K562 (cell line): ENCODE data around the gene TBX1. TPM values are rescaled to one million over a fixed set of nuclear protein-coding genes. Genes with fewer than 3 reads are reported as not detected.
A peak's percentile ranks its signal among the peaks of the same experiment; 100 is the strongest.

Source experiments
- ATF4 ChIP-seq: fragments of 450-650 bp; formaldehyde crosslinking; IDR thresholded peaks from 2 replicates; pipeline ENCODE4 v1.4.0; 2022; ENCODE audit warnings: mild to moderate bottlenecking, moderate library complexity
- BRD4 ChIP-seq: fragments of 200-600 bp; sonication (generic); IDR thresholded peaks from 2 replicates; pipeline ENCODE4 v1.6.1; 2017; ENCODE audit warnings: inconsistent platforms
- BRD9 ChIP-seq: fragments of 450-650 bp; IDR thresholded peaks from 2 replicates; pipeline ENCODE4 v1.6.1; 2018; ENCODE audit warnings: low read depth; ENCODE audit not compliant: partially characterized antibody
- C11orf30 ChIP-seq: fragments of 450-650 bp; IDR thresholded peaks from 2 replicates; pipeline ENCODE4 v1.6.1; 2016; ENCODE audit warnings: low read depth, mild to moderate bottlenecking
- CAMTA2 ChIP-seq: fragments of 250-450 bp; sonication (Bioruptor Pico); conservative IDR thresholded peaks from 2 replicates; pipeline ENCODE4 v1.5.1; 2022
- CBFA2T3 ChIP-seq: fragments of 450-650 bp; IDR thresholded peaks from 2 replicates; pipeline ENCODE4 v1.6.1; 2017
- EGR1 ChIP-seq: fragments of 450-650 bp; conservative IDR thresholded peaks from 2 replicates; pipeline ENCODE4 v1.6.1; 2017; ENCODE audit warnings: mild to moderate bottlenecking
- FOXK1 ChIP-seq: sonication (generic); formaldehyde crosslinking; IDR thresholded peaks from 2 replicates; pipeline ENCODE4 v1.8.0; 2022; ENCODE audit warnings: missing genetic modification reagents, mild to moderate bottlenecking, borderline replicate concordance
- FOXM1 ChIP-seq, 2 experiments: fragments of 450-650 bp in 1 of 2; sonication (generic) in 1 of 2; formaldehyde crosslinking in 1 of 2; IDR thresholded peaks; 2 replicates each; pipeline versions ENCODE4 v1.6.1 to v1.9.0; 2017 to 2022; ENCODE audit warnings: low read depth in 2 of 2, mild to moderate bottlenecking in 2 of 2, missing genetic modification reagents in 1 of 2, moderate library complexity in 1 of 2
- GATAD2B ChIP-seq: fragments of 450-650 bp; IDR thresholded peaks from 2 replicates; pipeline ENCODE4 v1.6.1; 2017; ENCODE audit warnings: mild to moderate bottlenecking, borderline replicate concordance
- GTF2F1 ChIP-seq: IDR thresholded peaks from 2 replicates; pipeline ENCODE4 v1.6.1; 2011; ENCODE audit warnings: low read depth, low read length, improper control_type of control experiment
- HMG20A ChIP-seq: fragments of 450-650 bp; formaldehyde crosslinking; conservative IDR thresholded peaks from 2 replicates; pipeline ENCODE4 v1.4.0; 2020; ENCODE audit warnings: mild to moderate bottlenecking, mixed read lengths
- LCOR ChIP-seq: sonication (generic); formaldehyde crosslinking; IDR thresholded peaks from 2 replicates; pipeline ENCODE4 v1.8.0; 2022; ENCODE audit warnings: mild to moderate bottlenecking, missing genetic modification reagents
- NCOR1 ChIP-seq: fragments of 450-650 bp; IDR thresholded peaks from 2 replicates; pipeline ENCODE4 v1.6.1; 2016; ENCODE audit warnings: mild to moderate bottlenecking, moderate library complexity
- OTX1 ChIP-seq: fragments of 450-650 bp; formaldehyde crosslinking; IDR thresholded peaks from 2 replicates; pipeline ENCODE4 v1.4.0; 2022; ENCODE audit warnings: mild to moderate bottlenecking
- PCBP1 ChIP-seq: fragments of 200-400 bp; formaldehyde crosslinking; IDR thresholded peaks from 2 replicates; pipeline ENCODE4 v1.6.1; 2018; ENCODE audit warnings: mild to moderate bottlenecking, low read depth, low read length; ENCODE audit not compliant: poor library complexity, severe bottlenecking
- RBM22 ChIP-seq: fragments of 200-400 bp; formaldehyde crosslinking; IDR thresholded peaks from 2 replicates; pipeline ENCODE4 v1.6.1; 2018; ENCODE audit warnings: low read length, low read depth; ENCODE audit not compliant: poor library complexity, severe bottlenecking
- RCOR1 ChIP-seq, 2 experiments: IDR thresholded peaks; 2 replicates each; pipeline ENCODE4 v1.6.1; 2012; ENCODE audit warnings: low read depth in 2 of 2, low read length in 2 of 2, borderline replicate concordance in 1 of 2, improper control_type of control experiment in 1 of 2
- SIRT6 ChIP-seq: IDR thresholded peaks from one replicate; pipeline ENCODE4 v1.6.1; 2012; ENCODE audit warnings: low read depth, mild to moderate bottlenecking, control low read depth, inconsistent platforms, low read length, moderate library complexity
- SRSF1 ChIP-seq: fragments of 200-400 bp; formaldehyde crosslinking; IDR thresholded peaks from 2 replicates; pipeline ENCODE4 v1.6.1; 2017; ENCODE audit warnings: mild to moderate bottlenecking, low read depth, low read length, moderate library complexity
- XRCC4 ChIP-seq: IDR thresholded peaks from one replicate; pipeline ENCODE4 v1.6.1; 2011; ENCODE audit not compliant: insufficient read depth, insufficient read length; ENCODE audit errors: extremely low read depth
- ZBED1 ChIP-seq: IDR thresholded peaks from 2 replicates; pipeline ENCODE4 v1.6.1; 2014
- ZNF316 ChIP-seq: fragments of 450-650 bp; IDR thresholded peaks from 2 replicates; pipeline ENCODE4 v1.6.1; 2016
- ZNF431 ChIP-seq: sonication (generic); formaldehyde crosslinking; IDR thresholded peaks from 2 replicates; pipeline ENCODE4 v1.8.0; 2022; ENCODE audit warnings: mild to moderate bottlenecking, missing genetic modification reagents
- ZNF584 ChIP-seq: fragments of 200-800 bp; sonication (Bioruptor generic); IDR thresholded peaks from 2 replicates; pipeline ENCODE4 v1.6.1; 2016; ENCODE audit warnings: low read depth, mild to moderate bottlenecking, missing genetic modification characterization, missing compliant biosample characterization
- ZNF592 ChIP-seq: fragments of 450-650 bp; IDR thresholded peaks from 2 replicates; pipeline ENCODE4 v1.6.1; 2017; ENCODE audit warnings: antibody characterized with exemption, mild to moderate bottlenecking
- polyA plus RNA-seq, 8 experiments: library from polyadenylated mRNA; depleted of rRNA in 4 of 8; stranded (reverse) in 5 of 8; unstranded in 3 of 8; fragments of >200 nt; fragmentation: Nextera tagmentation in 2 of 8; fragmentation: Illumina TruSeq in 1 of 8; extraction: Ambion mirVana in 2 of 8; extraction: Trizol in 1 of 8; gene quantifications; 2 replicates each; pipeline versions ENCODE4 v1.2.1 to v1.2.3, GENCODE V29; 2011 to 2014; ENCODE audit warnings: inconsistent platforms in 1 of 8, missing spikeins in 1 of 8
- total RNA-seq, 7 experiments: library from RNA; depleted of rRNA in 6 of 7; stranded (reverse); fragments of >200 nt in 6 of 7; fragmentation: Illumina TruSeq in 2 of 7; extraction: Trizol in 2 of 7; gene quantifications; 2 replicates each; pipeline versions ENCODE4 v1.2.1 to v1.2.3, GENCODE V29; 2011 to 2021; ENCODE audit warnings: low replicate concordance in 1 of 7

The TBX1 gene
- total and polyA plus RNA-seq, 9 of the 15 experiments (the other 6 are each of a cell fraction or from before 2014, with no cell fraction given): 0.07 to 35.0 (median 3.9) TPM

GRCh38 chr22:19730655-19731360 lies 29.8 kb upstream of the TBX1 start (continued):
- no peak for TF ChIP-seq FOXM1 (IDR thresholded peaks at IDR 0.05; ENCODE audit: low read depth)
- TF ChIP-seq FOXM1 (CRISPR knock-in tag; IDR thresholded peaks at IDR 0.05; ENCODE audit: low read depth): no peak
- peak; percentile 80 for TF ChIP-seq EGR1
- TF ChIP-seq CBFA2T3: peak; percentile 63
- TF ChIP-seq RBM22: no peak
- no peak for TF ChIP-seq XRCC4
- TF ChIP-seq SIRT6: no peak
- TF ChIP-seq ZNF592: no peak
- peak; percentile 53; the same call in 1 of the 2 replicates for TF ChIP-seq GTF2F1
- no peak for TF ChIP-seq ZNF431
- TF ChIP-seq BRD9: no peak
- no peak for TF ChIP-seq HMG20A (CRISPR knock-in tag)
- TF ChIP-seq ZBED1: peak; percentile 31; the same call in 1 of the 2 replicates
- TF ChIP-seq FOXK1: no peak
- peak in 1 of 2 experiments; percentile 74; a peak in 3 of 4 replicates for TF ChIP-seq RCOR1 (IDR thresholded peaks at IDR 0.05; ENCODE audit: borderline replicate concordance in 1 of 2, low read depth in 2 of 2, low read length in 2 of 2)
- peak; percentile 80 for TF ChIP-seq ATF4 (CRISPR knock-in tag)
- no peak for TF ChIP-seq SRSF1
- TF ChIP-seq NCOR1: no peak
- TF ChIP-seq GATAD2B: no peak
- no peak for TF ChIP-seq PCBP1
- TF ChIP-seq OTX1 (CRISPR knock-in tag): peak; percentile 65; the same call in 1 of the 2 replicates
- no peak for TF ChIP-seq ZNF584 (CRISPR knock-in tag)
- no peak for TF ChIP-seq LCOR
- TF ChIP-seq CAMTA2 (CRISPR knock-in tag): peak; percentile 97
- no peak for TF ChIP-seq C11orf30
- peak; percentile 84; the same call in 1 of the 2 replicates for TF ChIP-seq BRD4
- TF ChIP-seq ZNF316: peak; percentile 65
